Heart left ventricle (tissue), 13 donors: ENCODE results near the gene SLC5A2.

Source experiments
- CTCF ChIP-seq, 12 donors: fragments of 200-600 bp; sonication (generic) in 4 of 12; IDR thresholded peaks; one replicate each; pipeline versions ENCODE4 v1.5.0 to v1.8.0; 2018 to 2022; ENCODE audit warnings: antibody characterized with exemption in 12 of 12, mild to moderate bottlenecking in 5 of 12
- POLR2A ChIP-seq, 2 donors: fragments of 450-650 bp; IDR thresholded peaks; one replicate each; pipeline ENCODE4 v1.6.1; 2017; ENCODE audit warnings: antibody characterized with exemption in 2 of 2, mild to moderate bottlenecking in 2 of 2, moderate library complexity in 2 of 2
- donor health status: ischemic (EF 13 %, LVEDD 7.1; RV severe dilation, severe dysfunction).
- donor health status: DM: no; HTN: yes; CAD: no.
- donor health status: DM: no; HTN: no; CAD: no.
- donor health status: ischemic (EF 25% LVEDD 6.9; RV normal size, moderate dysfunction).
- donor health status: ischemic (EF 25% LVEDD 5.7; RV mildly dilated, moderate dysfunction).
- donor health status: ischemic (EF 35%, LVEDD 5.7; RV mildly dilated, moderate dysfunction).
- donor health status: nonischemic (EF 11% LVEDD 7.7; RV severe dilation, severe dysfunction).
- donor health status: DM: yes; HTN: yes; CAD: no.
- donor health status: PGD.
- donor health status: ischemic (EF 29% LVEDD 5.4; RV normal size, mild dysfunction).
- donor health status: nonischemic (EF 23%, LVEDD 6.1; RV moderate dilation, normal function).

GRCh38 chr16:31489616-31490584, 7.0 kb downstream of the SLC5A2 start:
- no peak for TF ChIP-seq POLR2A (IDR thresholded peaks at IDR 0.05)
- TF ChIP-seq CTCF (IDR thresholded peaks at IDR 0.05): no peak
